OCI-LY7 (cell line): Measurements from ENCODE around the gene GPR132. TPM values are rescaled to one million over a fixed set of nuclear protein-coding genes. Genes with fewer than 3 reads are reported as not detected.
"Not testable (repeated sequence)": the region's sequence is repeated elsewhere in the genome, so short reads cannot be mapped to it uniquely, and the experiment has no call there.

Experiments
- BruUV-seq: library from RNA; stranded (reverse); fragments of 400-500 nt; replicated peaks from 2 replicates; lab custom pipeline; 2021; lab: Mats Ljungman, UMichigan
- CTCF ChIA-PET: fragments of 300-600 bp; sonication (Branson Sonifier 250); formaldehyde crosslinking; loops from one replicate; lab custom pipeline; 2022; ENCODE audit warnings: antibody characterized with exemption; ENCODE audit not compliant: unreplicated experiment; lab: Charles Lee
- POLR2A ChIA-PET: fragments of 300-600 bp; sonication (Branson Sonifier 250); formaldehyde crosslinking; loops from one replicate; lab custom pipeline; 2022; ENCODE audit warnings: antibody characterized with exemption; lab: Charles Lee
- DNase-seq: peaks from one replicate; pipeline ENCODE4 v3.0.0-alpha.2; 2015; ENCODE audit warnings: low spot score
- H2AFZ ChIP-seq: fragments of 200-600 bp; sonication (generic), shearing (Covaris generic); 2 replicates; pipeline ENCODE4 v1.6.1; 2014; ENCODE audit warnings: mild to moderate bottlenecking, antibody characterized with exemption, low read length, moderate library complexity
- H3K27ac ChIP-seq: fragments of 200-600 bp; sonication (generic); 2 replicates; pipeline ENCODE4 v1.5.1; 2014; ENCODE audit warnings: mixed run types, low read depth, mild to moderate bottlenecking, moderate library complexity, low read length, inconsistent platforms; ENCODE audit not compliant: poor library complexity, severe bottlenecking
- H3K36me3 ChIP-seq: fragments of 200-600 bp; sonication (generic); 2 replicates; pipeline ENCODE4 v1.6.1; 2014; ENCODE audit warnings: mild to moderate bottlenecking, antibody characterized with exemption, low read length, moderate library complexity, mixed read lengths; ENCODE audit not compliant: insufficient read depth
- H3K4me1 ChIP-seq: fragments of 200-600 bp; sonication (generic); 2 replicates; pipeline ENCODE4 v1.5.1; 2014; ENCODE audit warnings: mild to moderate bottlenecking, low read length; ENCODE audit not compliant: insufficient read depth, poor library complexity, severe bottlenecking
- H3K4me2 ChIP-seq: fragments of 200-600 bp; sonication (generic); 2 replicates; pipeline ENCODE4 v1.6.1; 2014; ENCODE audit warnings: mild to moderate bottlenecking, low read length
- H3K4me3 ChIP-seq: fragments of 200-600 bp; sonication (generic); 2 replicates; pipeline ENCODE4 v1.5.1; 2014; ENCODE audit warnings: mild to moderate bottlenecking, low read depth, low read length; ENCODE audit not compliant: poor library complexity, severe bottlenecking
- H3K79me2 ChIP-seq: fragments of 200-600 bp; sonication (generic); 2 replicates; pipeline ENCODE4 v1.6.1; 2016; ENCODE audit warnings: low read depth, mild to moderate bottlenecking, low read length, moderate library complexity, mixed read lengths; ENCODE audit not compliant: insufficient read depth
- H3K9me2 ChIP-seq: fragments of 200-600 bp; sonication (generic); 2 replicates; pipeline ENCODE4 v1.6.1; 2016; ENCODE audit warnings: mild to moderate bottlenecking, low read length, mixed read lengths; ENCODE audit not compliant: insufficient read depth
- H3K9me3 ChIP-seq: fragments of 200-600 bp; sonication (generic); 2 replicates; pipeline ENCODE4 v1.6.1; 2014; ENCODE audit warnings: mild to moderate bottlenecking, mixed run types, low read length, mixed read lengths
- H4K20me1 ChIP-seq: fragments of 200-600 bp; sonication (generic); 2 replicates; pipeline ENCODE4 v1.6.1; 2014; ENCODE audit warnings: mild to moderate bottlenecking, antibody characterized with exemption, low read length, moderate library complexity, mixed read lengths; ENCODE audit not compliant: insufficient read depth
- CTCF ChIP-seq: fragments of 200-600 bp; sonication (generic); conservative IDR thresholded peaks from 2 replicates; pipeline ENCODE4 v1.5.1; 2014; ENCODE audit warnings: mild to moderate bottlenecking, antibody characterized with exemption, low read length, moderate library complexity, mixed read lengths
- EZH2phosphoT487 ChIP-seq: fragments of 200-600 bp; sonication (generic); IDR thresholded peaks from 2 replicates; pipeline ENCODE4 v1.6.1; 2018; ENCODE audit warnings: low read depth, borderline replicate concordance, mild to moderate bottlenecking, mixed run types, antibody characterized with exemption, low read length, moderate library complexity, mixed read lengths
- intact Hi-C: fragments of 100-400 bp; cut with micrococcal nuclease; formaldehyde crosslinking; loops from one replicate; pipeline ENCODE4 v1.10.0; 2022; ENCODE audit not compliant: unreplicated experiment
- total RNA-seq, 2 experiments: library from RNA; depleted of rRNA in 1 of 2; stranded (reverse); fragments of >200 nt in 1 of 2; shearing (Covaris generic) in 1 of 2; gene quantifications; 2 replicates each; pipeline ENCODE4 v1.2.3, GENCODE V29; 2014 to 2022

Gene GPR132
- total RNA-seq, 2 experiments from 2014 or later: 1.0 to 3.0 TPM

GRCh38 chr14:105039458-105040205, 25.6 kb downstream of the GPR132 start:
- no TSS peak for BruUV-seq
- Histone ChIP-seq H3K4me1 (no peaks in the 10 kb centered on the region), H3K79me2 (no peaks in the 10 kb centered on the region), H3K36me3 (no peaks in the 10 kb centered on the region), H2AFZ (no peak overlapping the region), H3K9me3 (no peaks in the 10 kb centered on the region), H3K27ac (no peak overlapping the region), H3K4me3 (no peak overlapping the region), H4K20me1 (no peaks in the 10 kb centered on the region), H3K4me2 (no peak overlapping the region), H3K9me2 (no peaks in the 10 kb centered on the region)
- no peak for DNase-seq
- TF ChIP-seq EZH2phosphoT487: no peak
- TF ChIP-seq CTCF: no peak
- ChIA-PET CTCF (no interaction called here), POLR2A (no interaction called here)
- intact Hi-C loops: no loop called here

GRCh38 chr14:105035616-105036015, 29.6 kb downstream of the GPR132 start:
- POLR2A ChIA-PET: interaction anchor here (0.7 kb wide), 1 partner anchor 15 kb away, joined by 3 read pairs; the partner anchor contains the start of gene CDCA4
- H3K4me2 ChIP-seq: not testable (repeated sequence)

GRCh38 chr14:105034315-105035039, 30.8 kb downstream of the GPR132 start:
- POLR2A ChIA-PET: interaction anchor here (0.6 to 0.7 kb wide), 2 partner anchors 226 to 262 kb away, joined by 3 read pairs; no protein-coding TSS in a partner anchor
- H3K9me3 ChIP-seq: no peaks in the 10 kb centered on the region
- H3K36me3 ChIP-seq: no peaks in the 10 kb centered on the region
- TF ChIP-seq EZH2phosphoT487: no peak
- no peak for TF ChIP-seq CTCF
- no peaks in the 10 kb centered on the region for H3K9me2 ChIP-seq
- intact Hi-C loops: no loop called here
- CTCF ChIA-PET: no interaction called here
- H3K4me2 ChIP-seq: no peak overlapping the region
- no TSS peak for BruUV-seq
- H3K27ac ChIP-seq: no peak overlapping the region
- no peak for DNase-seq
- H3K4me1 ChIP-seq: no peaks in the 10 kb centered on the region
- no peaks in the 10 kb centered on the region for H4K20me1 ChIP-seq
- no peak overlapping the region for H3K4me3 ChIP-seq
- no peaks in the 10 kb centered on the region for H3K79me2 ChIP-seq
- no peak overlapping the region for H2AFZ ChIP-seq

More at GRCh38 chr14:105035616-105036015, 29.6 kb downstream of the GPR132 start:
- H3K27ac ChIP-seq, DNase-seq, H2AFZ ChIP-seq, intact Hi-C loops, CTCF ChIA-PET, H4K20me1 ChIP-seq, H3K9me3 ChIP-seq, H3K9me2 ChIP-seq, H3K79me2 ChIP-seq, H3K36me3 ChIP-seq, H3K4me3 ChIP-seq, H3K4me1 ChIP-seq, BruUV-seq: not testable (repeated sequence)

- H3K36me3 ChIP-seq, H3K9me2 ChIP-seq, H3K4me2 ChIP-seq, H3K4me1 ChIP-seq, H3K79me2 ChIP-seq, H2AFZ ChIP-seq, H4K20me1 ChIP-seq, CTCF ChIA-PET, BruUV-seq, H3K27ac ChIP-seq, H3K9me3 ChIP-seq, DNase-seq, POLR2A ChIA-PET, intact Hi-C loops, H3K4me3 ChIP-seq: not testable (repeated sequence)
Measured at GRCh38 chr14:105033412-105033900, 31.8 kb downstream of the GPR132 start.
